Measurements from ENCODE around the gene SUCLG1.
A peak's percentile ranks its signal among the peaks of the same experiment; 100 is the strongest.

SUCLG1 gene

DNA sequence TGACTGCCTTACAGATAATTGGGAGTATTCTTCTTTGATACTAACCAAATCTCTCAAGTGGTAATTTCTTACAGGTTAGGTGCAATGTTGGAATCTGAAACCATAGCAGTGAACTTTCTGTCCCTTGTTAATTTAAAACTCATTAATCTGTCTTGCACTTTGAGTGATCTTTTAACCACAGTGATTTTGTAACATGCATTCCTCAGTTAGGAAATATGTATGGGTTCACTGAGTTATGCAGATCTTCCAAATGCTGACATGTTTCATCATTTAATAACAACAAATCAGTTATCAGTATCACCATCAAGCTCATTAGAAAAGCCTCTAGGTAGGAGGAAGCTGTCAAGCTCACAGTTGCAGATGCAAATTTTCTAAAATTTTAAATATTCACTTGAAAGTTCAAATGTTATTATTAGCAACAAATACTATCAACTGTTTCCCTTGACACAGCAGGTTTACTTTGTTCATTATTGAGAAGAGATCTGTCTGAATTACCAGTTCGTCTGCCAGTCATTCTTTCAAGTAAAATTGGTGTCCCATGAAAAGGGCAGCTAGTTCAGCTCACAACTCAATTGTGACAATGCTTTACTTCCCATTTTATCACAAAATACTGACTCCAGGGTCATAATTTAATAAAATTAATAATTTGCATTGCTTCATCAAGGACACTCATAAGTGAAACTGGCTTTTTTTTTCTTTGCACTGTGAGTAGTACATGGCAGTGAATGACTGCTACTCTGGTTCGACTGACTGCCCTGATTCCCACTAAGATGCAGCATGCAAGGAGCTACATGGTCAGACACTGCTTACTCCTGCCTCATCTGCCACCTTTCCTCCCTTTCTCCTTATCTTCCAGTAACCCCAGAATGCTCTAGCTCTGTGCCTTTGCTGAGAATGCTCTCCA, 31.6 kb downstream of the SUCLG1 start:
- H3K4me3 ChIP-seq (replicated peaks; ENCODE audit: insufficient read depth, low read length): no peak overlapping the region

DNA sequence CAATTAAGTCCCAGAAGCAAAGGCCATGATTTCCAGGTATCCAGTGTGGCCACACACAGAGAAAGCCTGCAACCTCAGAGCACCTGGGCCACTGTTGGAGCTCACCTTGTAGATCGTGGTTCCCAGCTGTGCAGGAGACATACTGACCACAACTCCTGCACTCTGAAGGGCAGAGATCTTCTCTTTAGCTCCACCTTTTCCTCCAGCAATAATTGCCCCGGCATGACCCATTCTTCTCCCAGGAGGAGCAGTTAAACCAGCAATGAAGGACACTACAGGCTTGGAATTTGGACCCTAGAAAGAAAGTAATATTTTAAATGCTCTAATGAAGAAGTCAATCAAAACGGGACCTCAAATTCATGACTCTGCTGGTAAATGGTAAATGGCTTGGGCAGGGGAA, 33.8 kb downstream of the SUCLG1 start:
- no peak for DNase-seq (ENCODE audit: low read depth in 1 of 2, low spot score in 1 of 2)
- Histone ChIP-seq H3K27ac (replicated peaks) (no peak overlapping the region), H3K27me3 (ENCODE audit: insufficient read depth, poor library complexity, severe bottlenecking) (no peaks in the 10 kb centered on the region), H3K4me3 (replicated peaks; ENCODE audit: insufficient read depth, low read length) (no peak overlapping the region)
- TF ChIP-seq GABPA (IDR thresholded peaks at IDR 0.05; ENCODE audit: low read depth) (no peak), POLR2AphosphoS5 (IDR thresholded peaks at IDR 0.05; ENCODE audit: low read depth) (no peak), SPI1 (IDR thresholded peaks at IDR 0.05; ENCODE audit: borderline replicate concordance, low read depth) (no peak)
- TF ChIP-seq, protein P1, sequence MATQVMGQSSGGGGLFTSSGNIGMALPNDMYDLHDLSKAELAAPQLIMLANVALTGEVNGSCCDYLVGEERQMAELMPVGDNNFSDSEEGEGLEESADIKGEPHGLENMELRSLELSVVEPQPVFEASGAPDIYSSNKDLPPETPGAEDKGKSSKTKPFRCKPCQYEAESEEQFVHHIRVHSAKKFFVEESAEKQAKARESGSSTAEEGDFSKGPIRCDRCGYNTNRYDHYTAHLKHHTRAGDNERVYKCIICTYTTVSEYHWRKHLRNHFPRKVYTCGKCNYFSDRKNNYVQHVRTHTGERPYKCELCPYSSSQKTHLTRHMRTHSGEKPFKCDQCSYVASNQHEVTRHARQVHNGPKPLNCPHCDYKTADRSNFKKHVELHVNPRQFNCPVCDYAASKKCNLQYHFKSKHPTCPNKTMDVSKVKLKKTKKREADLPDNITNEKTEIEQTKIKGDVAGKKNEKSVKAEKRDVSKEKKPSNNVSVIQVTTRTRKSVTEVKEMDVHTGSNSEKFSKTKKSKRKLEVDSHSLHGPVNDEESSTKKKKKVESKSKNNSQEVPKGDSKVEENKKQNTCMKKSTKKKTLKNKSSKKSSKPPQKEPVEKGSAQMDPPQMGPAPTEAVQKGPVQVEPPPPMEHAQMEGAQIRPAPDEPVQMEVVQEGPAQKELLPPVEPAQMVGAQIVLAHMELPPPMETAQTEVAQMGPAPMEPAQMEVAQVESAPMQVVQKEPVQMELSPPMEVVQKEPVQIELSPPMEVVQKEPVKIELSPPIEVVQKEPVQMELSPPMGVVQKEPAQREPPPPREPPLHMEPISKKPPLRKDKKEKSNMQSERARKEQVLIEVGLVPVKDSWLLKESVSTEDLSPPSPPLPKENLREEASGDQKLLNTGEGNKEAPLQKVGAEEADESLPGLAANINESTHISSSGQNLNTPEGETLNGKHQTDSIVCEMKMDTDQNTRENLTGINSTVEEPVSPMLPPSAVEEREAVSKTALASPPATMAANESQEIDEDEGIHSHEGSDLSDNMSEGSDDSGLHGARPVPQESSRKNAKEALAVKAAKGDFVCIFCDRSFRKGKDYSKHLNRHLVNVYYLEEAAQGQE (IDR thresholded peaks at IDR 0.05; ENCODE audit: insufficient replicate concordance, low read depth): no peak
- TF ChIP-seq, protein P2, sequence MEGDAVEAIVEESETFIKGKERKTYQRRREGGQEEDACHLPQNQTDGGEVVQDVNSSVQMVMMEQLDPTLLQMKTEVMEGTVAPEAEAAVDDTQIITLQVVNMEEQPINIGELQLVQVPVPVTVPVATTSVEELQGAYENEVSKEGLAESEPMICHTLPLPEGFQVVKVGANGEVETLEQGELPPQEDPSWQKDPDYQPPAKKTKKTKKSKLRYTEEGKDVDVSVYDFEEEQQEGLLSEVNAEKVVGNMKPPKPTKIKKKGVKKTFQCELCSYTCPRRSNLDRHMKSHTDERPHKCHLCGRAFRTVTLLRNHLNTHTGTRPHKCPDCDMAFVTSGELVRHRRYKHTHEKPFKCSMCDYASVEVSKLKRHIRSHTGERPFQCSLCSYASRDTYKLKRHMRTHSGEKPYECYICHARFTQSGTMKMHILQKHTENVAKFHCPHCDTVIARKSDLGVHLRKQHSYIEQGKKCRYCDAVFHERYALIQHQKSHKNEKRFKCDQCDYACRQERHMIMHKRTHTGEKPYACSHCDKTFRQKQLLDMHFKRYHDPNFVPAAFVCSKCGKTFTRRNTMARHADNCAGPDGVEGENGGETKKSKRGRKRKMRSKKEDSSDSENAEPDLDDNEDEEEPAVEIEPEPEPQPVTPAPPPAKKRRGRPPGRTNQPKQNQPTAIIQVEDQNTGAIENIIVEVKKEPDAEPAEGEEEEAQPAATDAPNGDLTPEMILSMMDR (IDR thresholded peaks at IDR 0.05; ENCODE audit: insufficient read depth, low read length): no peak

More for the DNA sequence above, 31.6 kb downstream of the SUCLG1 start:
- Histone ChIP-seq H3K27me3 (ENCODE audit: insufficient read depth, poor library complexity, severe bottlenecking) (no peaks in the 10 kb centered on the region), H3K27ac (replicated peaks) (no peak overlapping the region)
- TF ChIP-seq, protein P1 (IDR thresholded peaks at IDR 0.05; ENCODE audit: insufficient replicate concordance, low read depth): no peak
- TF ChIP-seq, protein P2 (IDR thresholded peaks at IDR 0.05; ENCODE audit: insufficient read depth, low read length): no peak
- no peak for TF ChIP-seq POLR2AphosphoS5 (IDR thresholded peaks at IDR 0.05; ENCODE audit: low read depth)
- no peak for TF ChIP-seq GABPA (IDR thresholded peaks at IDR 0.05; ENCODE audit: low read depth)
- DNase-seq (ENCODE audit: low read depth in 1 of 2, low spot score in 1 of 2): no peak

DNA sequence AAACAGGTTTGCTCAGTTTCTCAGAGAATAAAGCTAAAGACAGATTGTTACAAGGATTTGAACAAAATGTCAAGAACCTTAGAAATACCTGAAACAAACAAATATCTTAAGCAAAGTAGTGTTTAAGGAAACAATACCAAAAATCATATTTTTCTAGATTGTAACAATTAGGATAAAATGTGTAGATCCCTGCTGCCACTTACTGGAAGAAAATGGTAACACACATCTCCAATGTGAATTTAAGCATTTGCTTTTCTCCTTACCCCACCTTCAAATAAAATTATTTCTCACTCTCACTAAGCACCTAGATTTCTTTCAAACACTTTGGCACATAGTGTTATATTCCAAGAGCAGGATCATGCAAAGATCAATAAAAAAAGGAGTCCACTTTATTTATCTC, 34.9 kb downstream of the SUCLG1 start:
- no peak overlapping the region for H3K4me3 ChIP-seq (replicated peaks; ENCODE audit: insufficient read depth, low read length)
- H3K27ac ChIP-seq (replicated peaks): no peak overlapping the region
- no peak for TF ChIP-seq POLR2AphosphoS5 (IDR thresholded peaks at IDR 0.05; ENCODE audit: low read depth)
- TF ChIP-seq, protein P1 (IDR thresholded peaks at IDR 0.05; ENCODE audit: insufficient replicate concordance, low read depth): no peak
- TF ChIP-seq, protein P2 (IDR thresholded peaks at IDR 0.05; ENCODE audit: insufficient read depth, low read length): peak; percentile 38
- no peak for TF ChIP-seq SPI1 (IDR thresholded peaks at IDR 0.05; ENCODE audit: borderline replicate concordance, low read depth)
- DNase-seq (ENCODE audit: low read depth in 1 of 2, low spot score in 1 of 2): no peak
- H3K27me3 ChIP-seq (ENCODE audit: insufficient read depth, poor library complexity, severe bottlenecking): no peaks in the 10 kb centered on the region

All from HL-60 (cell line).